IPS DF 19.7 (cell line): ENCODE results near the gene CEP70.
"Not testable (repeated sequence)": the region's sequence is repeated elsewhere in the genome, so short reads cannot be mapped to it uniquely, and the experiment has no call there.

Experiments
- DNase-seq: peaks from one replicate; pipeline ENCODE4 v3.0.0-alpha.2; 2013; ENCODE audit warnings: low read depth, low spot score

The CEP70 gene

DNA sequence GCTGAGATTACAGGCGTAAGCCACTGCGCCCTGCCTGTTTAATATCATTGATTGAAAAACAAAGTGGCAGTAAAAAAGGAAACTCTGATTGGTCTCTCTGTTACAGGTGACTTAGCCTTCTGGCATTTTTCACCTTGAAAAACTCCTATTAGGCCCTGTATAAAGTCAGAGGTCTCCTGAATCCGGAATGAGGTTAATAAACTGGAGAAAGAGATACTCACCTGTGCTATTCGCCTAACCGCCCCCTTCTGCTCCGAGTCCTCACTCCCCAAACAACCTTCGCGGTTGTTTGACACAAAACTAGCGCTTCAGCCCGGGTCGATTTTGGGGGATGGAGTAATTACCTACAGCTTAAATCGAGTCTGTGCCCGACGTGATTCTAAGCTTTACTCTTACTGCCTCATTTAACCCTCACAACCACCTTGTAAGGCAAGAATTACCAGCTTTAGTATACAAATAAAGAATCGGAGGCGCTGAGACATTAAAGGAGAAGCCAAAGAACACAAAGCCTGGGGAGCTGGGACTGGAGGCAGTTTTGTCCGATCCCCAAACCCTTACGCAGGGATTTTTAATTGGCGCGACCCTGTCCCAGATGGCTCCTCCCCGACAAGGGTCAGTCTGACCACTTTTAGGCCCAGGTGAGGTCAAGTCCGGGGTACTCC lies 441 bp downstream of the CEP70 start:
- no peak for DNase-seq

DNA sequence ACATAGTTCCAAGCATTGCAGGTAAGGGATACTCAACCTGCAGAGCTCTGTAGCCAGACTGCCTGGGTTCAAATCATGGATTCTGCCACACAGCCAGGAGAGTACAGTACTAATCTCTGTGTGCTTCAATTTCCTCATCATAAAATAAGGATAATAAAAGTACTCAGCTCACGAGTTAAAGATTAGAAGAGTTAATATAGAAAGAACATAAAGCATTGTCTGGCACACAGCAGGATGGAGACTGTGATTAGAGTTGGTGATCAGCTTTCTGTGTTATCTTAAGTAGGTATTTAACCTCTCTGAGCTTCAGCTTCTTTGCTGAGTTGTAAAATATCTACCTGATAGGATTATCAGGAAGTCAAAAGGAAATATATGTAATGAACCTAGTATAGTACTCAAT lies 2.7 kb downstream of the CEP70 start:
- DNase-seq = no peak

GRCh38 chr3:138588445-138588844 lies 5.6 kb downstream of the CEP70 start:
- DNase-seq = no peak

GRCh38 chr3:138587374-138587773 lies 6.7 kb downstream of the CEP70 start:
- DNase-seq = no peak

GRCh38 chr3:138578961-138579574 lies 15.0 kb downstream of the CEP70 start:
- DNase-seq = peak; percentile 12

GRCh38 chr3:138578141-138578540 lies 15.9 kb downstream of the CEP70 start:
- no peak for DNase-seq

DNA sequence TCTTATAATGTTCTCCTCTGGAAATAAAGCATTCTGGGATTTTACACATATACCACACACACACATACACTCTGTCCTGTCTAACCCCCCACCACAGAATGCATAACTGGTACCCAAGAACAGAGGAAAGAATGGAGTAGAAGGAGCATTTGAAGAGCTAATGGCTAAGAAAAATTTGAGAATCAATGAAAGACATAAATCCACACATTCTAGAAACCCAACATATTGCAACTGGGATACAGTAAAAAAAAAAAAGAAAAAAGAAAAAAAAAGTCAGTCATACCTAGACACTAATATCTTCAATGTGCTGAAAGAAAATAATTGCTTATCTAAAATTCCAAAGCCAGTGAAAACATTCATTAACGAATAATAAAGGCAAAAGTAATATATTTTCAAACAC lies 20.9 kb downstream of the CEP70 start:
- no peak for DNase-seq

DNA sequence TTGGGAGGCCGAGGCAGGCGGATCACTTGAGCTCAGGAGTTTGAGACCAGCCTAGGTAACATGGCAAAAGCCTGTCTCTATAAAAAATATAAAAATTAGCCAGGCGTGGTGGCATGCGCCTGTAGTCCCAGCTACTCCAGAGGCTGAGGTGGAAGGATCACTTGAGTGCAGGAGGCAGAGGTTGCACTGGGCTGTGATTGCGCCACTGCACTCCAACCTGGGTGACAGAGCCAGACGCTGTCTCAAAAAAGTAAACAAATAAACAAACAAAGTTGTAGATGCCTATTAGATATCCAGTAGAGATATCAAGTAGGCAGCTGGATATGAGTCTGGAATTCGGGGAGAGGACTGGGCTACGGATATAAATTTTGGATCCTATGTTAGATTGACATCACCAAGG lies 24.4 kb downstream of the CEP70 start:
- not testable (repeated sequence) for DNase-seq

DNA sequence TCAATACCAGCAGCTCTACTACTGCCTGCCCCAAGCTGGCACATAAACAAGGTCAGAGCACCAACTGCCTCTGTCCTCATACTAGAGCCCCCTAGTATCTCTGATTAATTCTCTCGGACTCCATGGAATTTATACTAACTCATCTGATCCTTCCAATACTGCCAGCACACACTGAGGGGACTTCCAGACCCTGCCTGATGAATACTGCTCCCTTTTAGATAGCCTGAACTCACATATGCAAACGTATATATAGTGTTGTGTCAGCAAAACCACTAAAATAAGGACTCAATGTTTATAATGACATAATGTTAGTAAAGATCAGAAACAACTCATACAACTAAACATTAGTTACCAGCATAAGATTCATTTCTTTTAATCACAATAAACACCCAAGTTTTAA lies 25.0 kb downstream of the CEP70 start:
- DNase-seq = no peak

- no peak for DNase-seq
Observed at GRCh38 chr3:138567403-138567802, 26.7 kb downstream of the CEP70 start.

DNA sequence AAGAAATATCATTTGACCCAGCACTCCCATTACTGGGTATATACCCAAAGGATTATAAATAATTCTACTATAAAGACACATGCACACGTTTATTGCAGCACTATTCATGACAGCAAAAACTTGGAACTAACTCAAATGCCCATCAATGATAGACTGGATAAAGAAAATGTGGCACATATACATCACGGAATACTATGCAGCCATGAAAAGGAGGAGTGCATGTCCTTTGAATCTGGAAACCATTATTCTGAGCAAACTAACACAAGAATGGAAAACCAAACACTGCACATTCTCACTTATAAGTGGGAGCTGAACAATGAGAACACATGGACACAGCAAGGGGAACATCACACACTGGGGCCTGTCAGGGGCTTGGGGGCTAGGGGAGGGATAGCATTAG lies 27.8 kb downstream of the CEP70 start:
- DNase-seq = not testable (repeated sequence)

DNA sequence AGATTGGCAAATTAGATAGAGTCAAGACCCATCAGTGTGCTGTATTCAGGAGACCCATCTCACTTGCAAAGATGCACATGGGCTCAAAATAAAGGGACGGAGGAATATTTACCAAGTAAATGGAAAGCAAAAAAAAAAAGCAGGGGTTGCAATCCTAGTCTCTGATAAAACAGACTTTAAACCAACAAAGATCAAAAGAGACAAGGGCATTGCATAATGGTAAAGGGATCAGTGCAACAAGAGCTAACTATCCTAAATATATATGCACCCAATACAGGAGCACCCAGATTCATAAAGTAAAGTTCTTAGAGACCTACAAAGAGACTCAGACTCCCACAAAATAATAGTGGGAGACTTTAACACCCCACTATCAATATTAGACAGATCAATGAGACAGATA lies 31.2 kb downstream of the CEP70 start:
- not testable (repeated sequence) for DNase-seq

- DNase-seq = no peak
Observed at GRCh38 chr3:138560501-138560900, 33.6 kb downstream of the CEP70 start.

DNA sequence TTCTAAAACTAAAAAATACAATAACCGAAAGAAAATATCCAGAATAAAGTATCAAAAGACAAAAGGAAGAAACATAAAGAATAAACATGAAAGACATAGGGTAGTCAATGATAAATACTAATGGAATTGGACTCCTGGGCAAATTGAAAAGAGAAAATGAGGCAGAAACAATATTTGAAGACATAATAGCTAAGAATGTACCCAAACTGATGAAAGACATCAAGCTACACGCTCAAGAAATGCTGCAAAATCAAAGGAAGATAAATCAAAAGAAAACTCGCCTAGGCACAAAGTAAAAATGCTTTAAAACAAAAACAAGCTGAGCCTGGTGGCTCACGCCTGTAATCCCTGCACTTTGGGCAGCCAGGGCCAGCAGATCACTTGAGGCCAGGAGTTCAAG lies 34.9 kb downstream of the CEP70 start:
- no peak for DNase-seq

DNA sequence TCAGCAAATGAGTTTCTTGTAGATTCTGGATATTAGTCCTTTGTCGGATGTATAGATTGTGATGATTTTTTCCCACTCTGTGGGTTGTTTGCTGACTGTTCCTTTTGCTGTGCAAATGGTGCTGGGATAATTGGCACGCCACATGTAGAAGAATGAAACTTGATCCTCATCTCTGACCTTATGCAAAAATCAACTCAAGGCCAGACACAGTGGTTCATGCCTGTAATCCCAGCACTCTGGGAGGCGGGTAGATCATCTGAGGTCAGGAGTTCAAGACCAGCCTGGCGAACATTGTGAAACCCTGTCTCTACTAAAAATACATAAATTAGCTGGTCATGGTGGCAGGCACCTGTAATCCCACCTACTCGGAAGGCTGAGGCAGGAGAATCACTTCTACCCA lies 39.3 kb downstream of the CEP70 start:
- not testable (repeated sequence) for DNase-seq

DNA sequence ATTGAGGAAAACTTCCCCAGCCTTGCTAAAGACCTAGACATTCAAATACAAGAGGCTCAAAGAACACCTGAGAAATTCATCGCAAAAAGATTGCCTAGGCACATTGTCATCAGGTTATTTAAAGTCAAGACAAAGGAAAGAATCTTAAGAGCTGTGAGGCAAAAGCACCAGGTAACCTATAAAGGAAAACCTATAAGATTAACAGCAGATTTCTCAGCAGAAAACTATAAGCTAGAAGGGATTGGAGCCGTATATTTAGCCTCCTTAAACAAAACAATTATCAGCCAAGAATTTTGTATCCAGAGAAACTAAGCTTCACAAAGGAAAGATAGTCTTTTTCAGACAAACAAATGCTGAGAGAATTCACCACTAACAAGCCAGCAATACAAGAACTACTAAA lies 43.1 kb downstream of the CEP70 start:
- not testable (repeated sequence) for DNase-seq

DNA sequence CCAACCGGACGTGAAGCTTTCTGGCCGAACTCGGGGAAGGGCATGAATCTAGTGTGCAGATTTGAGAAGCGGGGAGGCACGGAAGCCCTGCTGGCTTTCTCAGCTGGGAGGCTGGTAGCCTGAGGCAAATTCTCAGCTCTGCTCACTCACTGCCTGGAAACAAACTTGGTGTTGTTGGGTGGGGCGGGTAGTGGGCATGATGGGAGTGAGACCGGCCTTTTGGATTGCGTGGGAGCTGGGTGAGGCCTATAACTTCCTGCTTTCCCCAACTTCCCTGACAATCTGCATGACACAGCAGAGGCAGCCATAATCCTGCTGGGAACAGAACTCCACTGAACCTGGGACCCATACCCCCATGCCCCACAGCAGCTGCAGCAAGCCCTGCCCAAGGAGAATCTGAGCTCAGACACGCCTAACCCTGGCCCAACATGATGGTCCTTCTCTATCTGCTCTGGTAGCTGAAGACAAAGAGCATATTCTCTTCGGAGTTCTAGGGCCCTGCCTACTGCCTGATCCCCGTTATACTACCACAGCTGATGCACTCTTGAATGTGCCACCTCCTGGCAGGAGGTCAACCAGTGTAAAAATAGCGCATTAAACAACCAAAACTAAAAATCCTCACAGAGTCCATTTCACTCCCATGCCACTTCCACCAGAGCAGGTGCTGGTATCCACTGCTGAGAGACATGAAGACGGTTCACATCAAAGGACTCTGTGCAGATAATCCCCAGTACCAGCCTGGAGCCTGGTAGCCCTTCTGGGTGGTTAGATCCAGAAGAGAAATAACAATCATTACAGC lies 44.7 kb downstream of the CEP70 start:
- no peak for DNase-seq

DNA sequence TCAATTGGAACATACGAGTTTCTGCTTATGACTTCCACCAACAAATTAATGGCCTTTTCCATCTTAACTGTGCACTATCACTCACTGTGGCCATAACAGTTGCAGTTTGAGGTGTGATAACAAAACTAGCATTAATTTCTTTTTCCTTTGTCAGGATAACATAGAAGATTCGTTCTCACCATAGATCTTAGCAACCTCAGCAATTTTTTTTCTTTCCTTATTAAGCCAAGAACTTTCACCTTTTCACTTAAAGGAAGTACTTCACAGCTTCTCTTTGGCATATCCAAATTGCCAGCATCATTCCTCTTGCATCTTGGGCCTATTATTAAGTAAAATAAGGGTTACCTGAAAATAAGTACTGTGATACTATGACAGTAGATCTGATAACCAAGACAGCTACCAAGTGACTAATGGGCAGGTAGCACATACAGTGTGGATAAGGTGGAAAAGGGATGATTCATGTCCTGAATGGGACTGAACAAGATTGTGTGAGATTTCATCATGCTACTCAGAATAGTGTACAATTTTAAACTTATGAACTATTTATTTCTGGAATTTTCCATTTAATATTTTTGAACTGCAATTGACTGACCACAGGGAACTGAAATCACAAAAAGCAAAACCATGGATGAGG lies 46.6 kb downstream of the CEP70 start:
- no peak for DNase-seq

GRCh38 chr3:138544546-138544945 lies 49.5 kb downstream of the CEP70 start:
- DNase-seq = no peak

GRCh38 chr3:138542977-138543376 lies 51.1 kb downstream of the CEP70 start:
- DNase-seq = no peak

DNA sequence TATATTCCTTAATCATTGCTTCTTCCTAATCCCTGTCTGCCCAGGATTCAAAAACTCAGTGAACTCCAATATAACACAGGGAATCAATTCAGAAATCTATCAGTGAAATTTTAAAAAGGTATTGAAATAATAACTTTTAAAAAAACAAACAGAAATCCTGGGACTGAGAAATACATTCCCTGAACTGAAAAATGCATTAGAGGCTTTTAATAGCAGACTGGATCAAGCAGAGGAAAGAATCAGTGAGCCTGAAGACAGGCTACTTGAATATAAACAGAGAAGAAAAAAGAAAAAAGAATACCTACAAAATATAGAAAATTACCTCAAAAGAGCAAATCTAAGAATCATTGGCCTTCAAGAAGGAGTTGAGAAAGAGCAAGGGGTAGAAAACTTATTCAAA lies 54.7 kb downstream of the CEP70 start:
- DNase-seq = no peak

DNA sequence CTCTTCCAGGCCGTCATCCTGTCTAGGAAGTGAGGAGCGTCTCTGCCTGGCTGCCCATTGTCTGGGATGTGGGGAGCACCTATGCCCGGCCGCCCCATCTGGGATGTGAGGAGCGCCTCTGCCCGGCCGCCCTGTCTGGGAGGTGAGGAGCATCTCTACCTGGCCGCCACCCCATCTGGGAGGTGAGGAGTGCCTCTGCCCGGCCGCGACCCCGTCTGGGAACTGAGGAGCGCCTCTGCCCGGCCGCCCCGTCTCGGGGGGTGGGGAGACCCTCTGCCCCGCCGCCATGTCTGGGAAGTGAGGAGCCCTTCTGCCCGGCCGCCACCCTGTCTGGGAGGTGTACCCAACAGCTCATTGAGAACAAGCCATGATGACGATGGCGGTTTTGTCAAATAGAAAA lies 72.6 kb downstream of the CEP70 start:
- not testable (repeated sequence) for DNase-seq
